AML-193 (cell line): ENCODE data around the gene CHRNB1.

Experiments used
- DNase-seq, 2 experiments: peaks; one replicate each; lab custom pipeline; 2025; lab: John Stamatoyannopoulos, UW

CHRNB1 gene

DNA sequence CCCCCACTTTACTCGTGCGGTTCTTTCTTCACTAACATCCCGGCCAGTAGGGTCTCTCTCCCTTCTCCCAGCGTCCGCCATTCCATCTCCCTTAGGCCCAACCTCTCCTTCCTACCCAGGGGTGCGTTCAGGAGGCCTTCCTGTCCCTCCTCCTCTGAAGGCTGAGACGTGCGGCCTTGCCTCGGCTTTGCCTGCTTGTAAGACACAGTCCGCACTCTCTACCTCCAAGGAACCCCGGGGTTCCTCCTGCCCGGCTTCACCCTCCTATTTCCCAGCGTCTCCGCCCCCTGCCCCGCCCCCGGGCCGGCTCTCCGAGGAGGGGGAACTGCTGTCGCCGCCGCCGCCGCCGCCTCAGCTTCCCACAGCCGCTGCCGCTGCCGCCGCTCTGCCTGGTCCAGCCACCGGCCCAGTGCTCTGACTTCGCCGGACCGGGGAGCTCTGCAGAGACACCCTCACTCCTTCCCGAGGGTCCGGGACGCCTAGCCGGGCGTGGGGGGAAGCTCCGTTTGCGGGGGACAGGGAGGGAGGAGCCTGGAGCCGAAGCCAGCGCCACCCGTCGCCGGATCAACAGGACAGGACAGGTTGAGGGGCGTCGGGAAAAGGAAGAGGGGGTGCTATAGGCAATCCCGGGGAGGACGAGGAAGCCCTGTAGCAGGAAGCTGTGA is 6.8 kb upstream of the CHRNB1 start:
- peak in 1 of 2 experiments; percentile 20 for DNase-seq

DNA sequence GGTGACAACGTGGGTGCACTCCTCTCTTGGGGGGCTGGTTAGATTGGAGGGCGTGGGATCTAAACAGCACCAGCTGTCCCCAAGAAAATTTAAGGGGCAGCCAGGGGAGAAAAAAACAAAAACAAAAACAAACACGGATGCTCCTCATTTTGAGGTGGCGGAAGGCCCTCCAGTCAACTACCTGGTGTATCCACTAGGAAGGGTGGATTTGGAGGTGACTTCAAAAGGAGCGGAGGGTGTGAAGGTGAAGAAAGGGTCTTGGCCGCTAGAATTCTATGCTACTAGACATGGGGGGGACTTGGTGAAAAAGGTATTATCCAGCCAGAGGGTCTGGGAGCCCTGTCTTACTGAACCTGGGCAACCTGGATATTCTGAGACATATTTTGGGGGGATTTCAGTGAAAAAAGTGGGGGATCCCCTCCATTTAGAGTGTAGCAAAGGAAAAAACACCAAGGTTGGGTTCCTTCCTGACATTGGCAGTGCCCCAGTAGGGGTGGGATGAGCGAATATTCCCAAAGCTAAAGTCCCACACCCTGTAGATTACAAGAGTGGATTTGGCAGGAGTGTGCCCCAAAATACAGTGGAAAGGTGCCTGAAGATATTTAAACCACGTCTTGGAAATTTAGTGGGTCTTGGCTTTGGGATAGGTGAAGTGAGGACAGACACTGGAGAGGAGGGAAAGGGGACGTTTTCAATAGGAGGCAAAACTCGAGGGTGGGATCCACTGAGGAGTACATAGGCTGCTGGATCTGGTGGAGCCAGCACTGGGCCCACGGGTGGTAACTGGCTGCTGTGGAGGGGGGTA is 6.0 kb upstream of the CHRNB1 start:
- DNase-seq, result no peak

DNA sequence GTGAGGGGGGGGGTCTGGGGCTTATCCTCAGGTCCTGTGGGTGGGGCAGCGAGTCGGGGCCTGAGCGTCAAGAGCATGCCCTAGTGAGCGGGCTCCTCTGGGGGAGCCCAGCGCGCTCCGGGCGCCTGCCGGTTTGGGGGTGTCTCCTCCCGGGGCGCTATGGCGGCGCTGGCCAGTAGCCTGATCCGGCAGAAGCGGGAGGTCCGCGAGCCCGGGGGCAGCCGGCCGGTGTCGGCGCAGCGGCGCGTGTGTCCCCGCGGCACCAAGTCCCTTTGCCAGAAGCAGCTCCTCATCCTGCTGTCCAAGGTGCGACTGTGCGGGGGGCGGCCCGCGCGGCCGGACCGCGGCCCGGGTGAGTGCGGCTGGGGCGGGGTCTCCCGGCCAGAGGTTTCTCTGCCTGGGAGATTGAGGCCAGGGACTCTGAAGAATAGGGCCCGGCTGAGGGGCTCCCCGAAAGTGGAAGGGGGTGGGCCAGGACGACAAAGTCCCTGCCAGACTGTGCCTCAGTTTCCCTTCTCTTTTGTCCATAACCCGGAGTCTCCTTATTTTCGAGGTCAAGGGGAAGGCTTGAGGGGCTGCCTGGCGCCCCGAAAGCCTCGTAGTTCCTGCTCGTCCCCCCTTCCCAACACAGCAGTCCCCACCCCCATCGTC is 5.3 kb upstream of the CHRNB1 start, which contains the start of gene FGF11:
Gene FGF11 (plus strand): TSS at position 51 of the 651 bp plus-strand sequence. CDS start 109 bp downstream, at position 160.
- DNase-seq, result no peak

DNA sequence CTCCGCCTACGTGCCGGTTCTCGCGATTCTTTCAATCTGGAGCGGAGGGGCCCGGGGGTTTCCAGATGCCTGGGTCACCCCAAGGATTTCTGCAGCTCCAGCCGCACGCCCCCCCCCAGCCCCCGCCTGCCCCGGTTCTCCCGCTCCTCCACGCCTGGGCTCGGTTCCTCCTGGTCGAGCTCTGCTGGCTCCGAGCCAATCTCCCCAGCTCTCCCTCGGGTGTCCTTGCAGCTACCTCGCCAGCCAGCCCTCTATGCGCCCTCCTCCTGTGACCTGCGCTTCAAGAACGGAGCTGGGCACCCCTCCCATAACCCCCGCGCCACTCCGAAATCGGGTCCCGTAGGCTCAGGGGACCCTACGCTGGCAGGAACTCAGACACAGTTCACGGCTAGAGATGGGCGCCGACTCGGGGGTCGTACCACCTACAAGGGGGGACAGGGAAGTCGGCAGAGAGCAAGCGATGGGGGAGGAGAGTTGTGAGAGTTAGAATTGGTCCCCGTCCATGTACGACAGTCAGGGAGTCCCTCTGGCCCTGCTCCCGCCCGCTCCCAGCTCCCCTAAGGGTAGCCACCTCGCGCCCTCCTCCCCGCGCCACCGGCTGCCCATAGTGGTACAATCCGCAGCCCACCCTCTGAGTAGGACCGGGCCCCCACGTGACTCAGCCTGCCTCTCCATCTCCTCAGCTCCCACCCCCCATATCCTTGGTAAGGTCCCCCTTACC is 4.6 kb upstream of the CHRNB1 start:
- no peak for DNase-seq

DNA sequence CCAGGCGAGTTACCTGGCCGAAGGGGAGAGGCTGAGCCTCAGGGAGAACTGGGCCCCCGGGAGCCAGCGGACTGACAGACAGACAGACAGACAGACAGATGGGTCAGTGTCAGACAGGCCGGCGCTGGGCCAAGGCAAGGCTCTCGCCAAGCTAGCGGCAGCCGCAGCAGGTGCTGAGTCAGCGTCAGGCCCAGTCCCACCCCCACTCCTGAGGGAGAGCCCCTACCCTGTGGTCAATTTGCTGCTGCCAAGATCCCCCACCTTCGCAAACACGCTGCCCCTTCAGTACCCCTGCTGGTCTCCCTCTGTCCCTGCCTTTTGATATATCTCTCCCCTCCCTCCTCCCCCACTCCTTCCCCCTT is 4.0 kb upstream of the CHRNB1 start:
- DNase-seq, result no peak

DNA sequence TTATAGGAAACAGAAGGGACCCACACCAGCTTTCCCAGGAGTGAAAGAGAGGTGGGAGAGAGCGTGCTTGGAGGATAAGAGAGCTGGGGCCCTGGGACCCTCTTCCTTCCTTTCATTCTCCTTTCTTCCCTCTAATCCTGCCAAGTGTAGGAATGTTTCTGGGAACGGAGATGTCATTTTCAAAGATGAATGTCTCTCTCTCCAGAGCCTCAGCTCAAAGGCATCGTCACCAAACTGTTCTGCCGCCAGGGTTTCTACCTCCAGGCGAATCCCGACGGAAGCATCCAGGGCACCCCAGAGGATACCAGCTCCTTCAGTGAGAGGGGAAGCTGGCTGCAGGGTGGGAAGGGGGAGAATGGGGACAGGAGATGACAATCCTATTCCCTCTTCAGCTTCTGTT is 3.6 kb upstream of the CHRNB1 start:
- DNase-seq, result no peak

DNA sequence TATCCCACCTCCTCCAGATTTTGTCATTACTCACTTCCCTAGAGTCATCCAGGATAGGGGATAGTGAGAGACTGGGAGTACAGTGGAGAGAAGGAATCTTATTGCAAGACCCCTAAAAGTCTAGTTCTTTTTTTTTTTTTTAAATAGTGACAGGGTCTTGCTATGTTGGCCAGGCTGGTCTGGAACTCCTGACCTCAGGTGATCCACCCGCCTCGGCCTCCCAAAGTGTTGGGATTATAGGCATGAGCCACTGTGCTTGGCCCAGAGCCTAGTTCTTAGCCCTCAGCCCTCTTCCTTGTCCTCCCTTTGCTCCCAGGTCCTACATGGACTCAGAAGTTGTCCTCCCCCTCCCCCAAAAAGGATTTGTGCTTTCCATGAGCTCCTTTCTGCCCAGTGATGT is 2.7 kb upstream of the CHRNB1 start:
- DNase-seq, result no peak

DNA sequence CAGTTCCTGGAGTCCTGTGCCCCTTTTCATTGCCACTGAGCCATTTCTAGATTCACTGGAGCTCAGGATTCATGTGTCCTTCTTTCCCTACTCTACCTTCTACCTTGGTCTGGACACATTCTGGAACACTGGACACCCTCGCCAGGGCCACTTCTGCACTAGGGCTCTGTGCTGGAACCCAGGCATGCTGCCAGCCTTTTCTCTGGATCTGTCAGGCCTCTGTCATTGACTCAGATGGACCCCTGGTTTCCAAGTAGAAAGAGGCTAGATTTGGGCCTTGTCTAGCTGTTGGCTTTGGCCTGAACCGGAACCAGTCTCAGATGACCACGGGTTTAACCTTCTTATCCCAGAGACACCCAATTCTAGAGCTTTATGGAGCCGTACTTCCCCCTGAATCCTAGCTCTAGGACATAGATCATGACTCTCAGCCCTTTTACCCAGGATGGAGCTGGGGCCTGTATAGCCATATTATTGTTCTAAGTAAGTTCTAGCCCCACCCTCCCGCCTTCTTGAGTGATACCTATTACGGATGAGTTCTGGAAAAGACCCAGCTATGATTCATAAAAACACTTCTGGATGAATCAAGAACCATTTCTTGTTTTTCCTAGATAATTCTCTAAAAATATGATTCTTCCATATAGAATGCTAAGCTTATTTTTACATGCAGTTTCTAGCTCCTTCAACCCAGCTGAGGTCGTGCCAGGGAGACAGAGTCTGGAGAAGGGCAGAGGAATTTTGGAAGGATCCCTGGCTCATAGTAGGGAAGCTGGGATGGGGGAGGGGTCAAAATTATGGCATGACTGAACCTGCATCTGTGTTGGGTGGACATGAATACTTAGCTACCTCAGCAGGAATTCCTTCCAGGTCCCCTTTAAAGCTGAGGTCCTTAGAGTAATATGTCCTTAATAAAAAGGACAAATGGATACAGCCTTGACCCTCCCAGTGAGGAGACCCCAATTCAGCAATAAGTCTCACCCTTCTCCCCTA is 1.1 kb upstream of the CHRNB1 start:
- no peak for DNase-seq

DNA sequence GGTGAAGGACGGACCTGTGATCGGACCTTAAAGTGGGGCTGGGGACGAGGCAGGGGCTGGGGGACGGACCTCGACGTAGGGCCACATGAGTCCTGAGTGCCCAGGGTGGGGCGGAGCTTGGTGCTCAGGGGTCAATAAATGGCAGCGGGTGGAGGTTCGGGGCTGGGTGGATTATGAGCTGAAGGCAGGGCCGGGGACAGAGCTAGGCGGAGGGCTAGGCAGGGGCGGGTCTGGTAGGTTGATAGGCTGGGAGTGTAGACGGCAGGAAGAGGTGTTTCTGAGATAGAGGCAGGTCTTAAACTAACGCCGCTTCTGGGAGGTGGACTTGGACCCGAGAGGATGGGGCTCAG is 733 bp downstream of the CHRNB1 start:
- no peak for DNase-seq

DNA sequence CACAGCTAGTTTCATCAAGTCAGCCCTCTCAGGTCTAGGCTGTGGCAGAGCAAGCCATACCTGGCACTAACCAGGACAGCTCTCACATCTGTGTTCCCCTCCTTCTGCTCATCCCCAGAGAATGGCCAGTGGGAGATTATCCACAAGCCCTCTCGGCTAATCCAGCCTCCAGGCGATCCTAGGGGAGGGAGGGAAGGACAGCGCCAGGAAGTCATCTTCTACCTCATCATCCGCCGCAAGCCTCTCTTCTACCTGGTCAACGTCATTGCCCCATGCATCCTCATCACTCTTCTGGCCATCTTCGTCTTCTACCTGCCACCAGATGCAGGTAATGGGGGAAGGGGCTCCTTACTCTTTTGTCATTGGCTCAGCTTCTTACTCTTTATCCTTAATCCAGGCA is 3.6 kb downstream of the CHRNB1 start:
- DNase-seq, result no peak

DNA sequence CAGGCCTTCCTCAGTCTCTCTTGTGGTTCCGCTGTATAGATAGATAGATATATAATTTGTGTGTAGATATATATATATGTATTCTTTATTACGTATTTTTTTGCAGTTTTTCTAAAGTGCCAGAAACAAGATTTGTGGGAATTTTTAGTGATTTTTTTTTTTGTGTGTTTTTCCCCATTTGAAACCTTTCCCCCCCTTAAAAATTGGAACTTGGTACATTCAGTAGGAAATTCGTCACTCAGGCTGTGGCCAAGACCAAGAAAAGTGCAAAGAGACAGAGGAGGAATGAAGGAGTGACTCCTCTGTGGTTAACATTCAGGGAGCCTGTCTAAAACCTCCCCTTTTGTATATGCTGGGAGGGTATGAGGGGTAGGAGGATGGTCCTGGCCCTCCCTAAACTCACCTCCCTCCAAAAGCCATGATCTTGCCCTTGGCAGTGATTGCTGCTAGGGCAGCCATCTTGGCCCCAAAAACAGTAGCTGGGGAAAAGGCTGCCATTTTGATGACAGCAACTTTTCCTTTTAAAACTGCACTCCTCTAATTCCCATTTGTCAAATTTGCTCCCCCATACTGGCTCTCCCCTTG is 15.2 kb downstream of the CHRNB1 start:
- DNase-seq, result no peak

DNA sequence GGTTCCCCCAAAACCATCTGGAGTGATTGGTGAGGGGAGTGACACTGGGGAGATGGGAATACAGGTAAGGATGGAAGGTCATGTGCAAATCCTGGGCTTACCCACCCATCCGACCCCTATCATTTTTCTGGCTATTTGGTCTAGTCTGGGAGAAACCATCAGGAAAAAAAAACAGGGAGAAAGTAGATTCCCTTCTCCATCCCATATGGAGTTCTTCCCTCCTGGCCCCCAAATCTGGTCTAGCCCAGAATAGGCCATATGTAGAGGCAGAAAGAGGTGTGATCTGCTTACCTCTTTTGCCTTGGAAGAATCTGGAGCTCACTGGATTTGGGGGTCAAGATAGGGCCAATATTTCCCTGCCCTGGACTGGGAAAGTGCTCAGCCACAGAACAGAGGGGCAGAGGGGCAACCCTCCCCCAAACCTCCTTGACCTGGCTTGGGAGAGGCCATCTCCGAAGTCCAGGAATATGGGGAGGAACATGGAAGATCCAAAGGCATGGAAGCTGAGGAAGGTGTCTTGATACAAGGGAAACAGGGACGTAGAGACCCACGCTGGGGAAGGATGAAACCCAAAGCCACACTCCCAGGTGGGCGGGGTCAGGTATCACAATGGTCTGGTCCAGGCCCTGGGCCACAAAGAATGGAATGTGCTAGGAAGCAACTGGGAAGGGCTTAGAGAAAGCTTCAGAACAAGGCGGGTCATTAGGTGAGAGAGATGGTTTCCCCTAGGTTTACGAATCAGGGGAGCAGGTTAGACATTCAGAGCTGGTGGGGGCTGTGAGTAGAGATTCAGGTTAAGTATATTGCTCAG is 16.2 kb downstream of the CHRNB1 start:
- DNase-seq, result no peak

DNA sequence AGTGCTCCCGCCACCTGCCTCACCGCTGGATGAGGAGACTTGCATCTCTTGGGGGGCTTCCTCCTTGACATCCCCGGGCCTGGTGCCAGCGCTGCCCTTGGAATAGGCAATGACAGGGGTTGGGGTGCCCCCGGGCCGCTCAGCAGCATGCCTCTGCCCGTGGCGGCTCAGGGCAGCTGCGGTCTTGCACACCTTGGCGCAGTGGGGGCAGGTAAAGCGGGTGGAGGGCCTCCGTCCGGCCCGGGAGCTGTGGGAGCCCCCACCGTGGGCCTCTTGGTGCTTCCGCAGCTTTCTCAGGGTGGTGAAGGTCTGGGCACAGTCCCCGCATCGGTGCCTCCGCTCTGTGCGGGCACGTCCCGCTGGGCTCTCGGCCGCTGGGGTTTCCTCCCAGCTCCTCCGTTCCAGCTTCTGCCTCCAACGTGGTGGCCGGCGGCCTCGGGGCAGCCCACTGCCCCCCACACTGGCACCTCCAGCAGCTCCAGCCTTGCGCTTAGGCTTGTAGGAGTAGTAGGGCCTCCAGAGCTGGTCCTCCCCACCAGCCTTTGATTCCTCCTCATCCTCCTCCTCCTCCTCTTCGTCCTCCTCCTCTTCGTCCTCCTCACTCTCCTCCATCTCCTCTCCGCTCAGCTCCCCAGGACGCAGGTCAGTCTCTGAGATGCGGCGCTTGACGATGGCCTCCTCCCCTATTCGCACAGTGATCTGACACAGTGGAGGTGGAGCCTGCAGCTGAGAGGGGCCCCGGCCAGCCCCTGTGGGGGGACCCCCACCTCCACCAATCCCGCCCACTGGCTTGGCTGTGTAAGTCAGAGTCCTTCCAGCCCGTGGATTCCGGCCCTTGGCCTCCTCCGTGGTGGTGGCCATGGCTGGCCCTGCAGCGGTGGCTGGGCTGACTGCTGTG is 17.9 kb downstream of the CHRNB1 start:
- DNase-seq, result no peak

DNA sequence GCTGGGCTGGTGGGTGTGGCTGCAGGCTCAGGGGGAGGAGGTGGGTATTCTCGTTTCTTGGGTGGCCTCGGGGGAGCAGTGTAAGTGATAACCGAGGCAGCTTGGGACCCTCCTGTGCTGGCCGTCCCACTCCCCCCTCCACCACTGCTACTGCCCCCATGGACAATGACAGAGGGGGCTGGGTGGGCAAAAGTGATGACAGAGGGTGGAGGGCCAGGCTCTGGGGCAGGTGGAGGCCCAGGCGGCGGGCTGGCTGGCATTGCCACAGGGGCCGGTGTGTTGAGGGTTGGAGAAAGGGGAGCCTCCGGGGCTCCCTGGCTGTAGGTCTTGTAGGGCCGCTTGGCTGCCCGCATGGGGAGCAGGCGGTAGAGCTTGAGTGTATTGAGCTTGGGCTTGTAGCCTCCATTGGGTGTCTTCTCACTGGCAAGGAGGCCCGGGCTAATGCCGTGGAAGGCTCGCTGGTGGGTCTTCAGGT is 18.5 kb downstream of the CHRNB1 start:
- no peak for DNase-seq

DNA sequence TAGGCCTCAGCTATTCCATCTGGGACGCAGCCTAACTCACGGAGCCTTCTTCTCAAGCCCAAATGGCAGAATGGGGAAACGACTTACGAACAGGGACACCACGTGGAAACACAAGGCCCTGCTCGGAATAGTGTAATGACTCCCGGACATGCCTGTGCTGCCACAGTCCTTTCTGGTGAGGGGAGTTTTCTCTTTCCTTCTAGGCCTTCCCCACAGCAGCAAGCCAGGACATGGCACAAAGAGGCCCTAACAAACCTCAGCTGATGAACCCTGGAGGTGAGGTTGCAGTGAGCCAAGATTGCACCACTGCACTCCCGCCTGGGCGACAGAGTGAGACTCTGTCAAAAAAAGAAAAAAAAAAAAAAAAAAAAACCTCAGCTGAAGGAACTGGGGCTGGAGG is 19.2 kb downstream of the CHRNB1 start:
- DNase-seq, result no peak

DNA sequence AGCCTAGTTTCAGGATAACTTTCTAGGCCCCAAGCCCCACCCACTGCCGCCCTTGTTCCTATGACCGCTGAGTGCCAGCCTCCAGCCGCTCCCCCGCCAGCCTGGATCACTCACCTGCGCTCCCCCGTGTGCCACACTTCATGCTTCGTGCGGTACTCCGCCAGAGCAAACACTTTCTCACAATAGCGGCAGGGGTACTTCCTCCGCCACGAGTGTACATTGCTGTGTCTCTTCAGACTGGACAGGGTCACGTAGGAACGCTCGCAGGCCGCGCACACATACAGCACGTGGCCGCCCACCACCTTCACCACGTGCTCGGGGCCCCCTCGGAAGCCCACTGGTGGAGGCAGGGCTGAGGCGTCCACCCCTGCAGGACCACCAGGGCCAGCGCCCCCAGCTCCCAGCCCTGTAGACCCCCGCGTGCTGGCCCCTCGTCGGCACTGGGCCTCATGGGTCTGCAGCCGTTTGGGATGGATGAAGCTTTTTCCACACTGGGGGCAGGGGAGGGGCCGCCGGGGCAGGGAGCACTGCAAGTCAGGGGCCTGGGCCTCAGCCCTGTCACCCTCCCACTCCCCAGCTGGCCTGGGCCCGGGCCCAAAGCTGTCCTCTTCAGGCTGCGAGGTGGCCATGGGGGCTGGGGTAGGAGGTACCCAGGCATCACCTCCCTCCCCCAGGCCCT is 20.9 kb downstream of the CHRNB1 start:
- no peak for DNase-seq

DNA sequence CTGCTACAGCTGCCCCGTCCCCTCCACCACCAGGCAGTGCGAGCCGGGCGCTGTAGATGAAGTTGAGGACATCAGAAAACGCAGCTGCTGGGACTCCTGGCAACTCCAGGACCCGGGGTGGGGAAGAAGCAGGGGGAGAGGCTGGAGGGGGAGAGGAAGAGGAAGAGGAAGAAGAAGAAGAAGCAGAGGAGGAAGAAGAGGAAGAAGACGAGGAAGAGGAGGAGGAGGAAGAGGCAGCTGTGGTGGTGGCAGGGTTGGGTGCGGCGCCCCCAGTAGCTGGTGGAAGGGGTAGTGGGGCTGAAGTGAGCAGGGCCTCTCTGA is 21.4 kb downstream of the CHRNB1 start:
- DNase-seq, result no peak

DNA sequence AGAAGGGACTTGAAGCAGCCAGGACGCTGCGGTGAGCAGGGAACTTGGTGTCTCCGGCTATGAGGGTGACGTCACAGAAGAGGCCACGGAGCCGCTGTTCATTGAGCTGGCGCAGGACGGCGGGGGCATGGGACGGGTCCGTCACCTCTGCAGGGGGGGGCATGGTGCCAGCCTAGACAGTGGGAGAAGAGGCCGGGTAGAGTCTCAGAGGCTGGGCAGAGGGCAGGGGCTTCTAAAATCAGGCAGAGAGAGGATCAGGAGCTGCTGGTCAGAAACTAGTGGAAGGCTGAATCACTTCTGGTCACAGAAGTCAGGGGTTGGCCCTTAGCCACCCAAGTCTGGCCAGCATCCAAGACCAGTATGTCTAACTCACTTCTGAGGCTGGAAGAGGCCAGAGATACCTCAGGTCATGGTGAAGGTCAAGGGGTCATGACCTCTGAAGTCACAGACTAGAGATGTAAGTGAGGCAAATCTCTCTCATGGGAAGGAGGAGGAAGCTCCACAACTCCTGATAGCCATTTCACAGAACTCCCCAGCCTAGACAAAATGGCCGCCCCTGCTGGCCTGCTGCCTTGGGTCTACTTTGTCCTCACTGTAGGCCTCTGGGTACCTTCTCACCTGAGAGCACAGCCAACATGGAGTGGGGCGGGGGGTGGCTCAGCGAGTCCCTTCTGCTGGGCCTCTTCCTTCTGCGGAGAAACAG is 21.9 kb downstream of the CHRNB1 start:
- peak; percentile 6 to 9 for DNase-seq
